Stimulated activated CD8-positive, alpha-beta memory T cell treated with anti-CD3 and anti-CD28 coated beads, Interleukin-15, amount 100 ng/mL, for 1 hour (primary cell): ENCODE measurements around the gene CWC27.

Experiments
- DNase-seq: peaks from one replicate; pipeline ENCODE4 v3.0.0-alpha.2; 2020; ENCODE audit warnings: low read depth

The CWC27 gene

GRCh38 chr5:64978546-64978945 lies 209.8 kb downstream of the CWC27 start:
- no peak for DNase-seq

DNA sequence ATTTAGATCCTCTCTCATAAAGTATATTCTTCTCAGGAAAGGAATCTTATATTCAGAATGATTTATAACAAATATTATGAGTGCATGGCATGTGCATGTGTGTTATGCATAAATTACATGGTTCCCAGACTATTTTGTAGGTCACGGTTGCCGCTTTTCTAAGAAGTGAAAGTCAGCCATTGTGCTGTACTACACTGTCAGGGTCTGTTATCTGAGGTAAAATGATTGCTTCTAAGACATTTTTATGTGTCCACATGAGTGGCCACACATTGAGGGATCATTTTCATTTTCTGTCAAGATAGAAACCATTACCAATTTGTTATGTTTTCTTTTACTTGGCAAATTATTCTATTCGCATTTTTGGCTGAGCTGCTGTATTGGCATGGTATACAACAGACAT lies 210.8 kb downstream of the CWC27 start:
- DNase-seq, result no peak

DNA sequence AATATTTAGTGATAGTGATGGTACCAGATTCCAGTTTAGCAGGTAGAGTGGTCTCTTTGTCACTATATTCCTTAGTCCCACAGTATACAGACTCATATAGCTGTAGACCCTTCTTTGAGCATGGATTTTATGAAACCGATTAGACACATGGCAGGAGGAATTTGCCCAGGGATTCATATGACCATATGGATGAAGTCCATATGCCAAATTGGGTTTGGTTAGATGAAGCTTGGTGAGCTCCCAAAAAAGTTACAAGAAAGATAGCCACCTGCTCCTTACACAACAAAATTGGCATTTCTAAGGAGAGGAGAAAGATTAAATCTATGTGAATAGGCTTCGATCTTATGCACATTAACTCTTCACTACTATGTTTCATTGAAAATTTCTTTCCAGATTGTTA lies 211.4 kb downstream of the CWC27 start:
- DNase-seq, result no peak

DNA sequence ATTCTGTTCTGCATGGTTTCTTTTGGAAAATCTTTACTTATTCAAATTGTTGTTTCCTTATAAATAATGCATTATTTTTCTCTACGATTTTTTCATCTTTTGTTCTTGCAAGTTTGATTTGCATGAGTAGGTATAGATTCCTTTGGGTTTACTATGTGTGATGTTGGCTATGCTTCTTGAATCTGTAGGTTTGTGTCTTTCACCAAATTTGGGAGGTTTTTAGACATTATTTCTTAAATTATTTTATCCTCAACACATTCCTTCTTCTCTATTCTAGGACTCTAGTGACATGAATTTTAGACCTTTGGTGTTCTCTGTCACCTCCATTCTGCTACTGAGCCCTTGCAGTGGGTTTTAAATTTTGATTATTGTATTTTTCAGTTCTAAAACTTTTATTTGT lies 219.0 kb downstream of the CWC27 start:
- DNase-seq, result no peak

DNA sequence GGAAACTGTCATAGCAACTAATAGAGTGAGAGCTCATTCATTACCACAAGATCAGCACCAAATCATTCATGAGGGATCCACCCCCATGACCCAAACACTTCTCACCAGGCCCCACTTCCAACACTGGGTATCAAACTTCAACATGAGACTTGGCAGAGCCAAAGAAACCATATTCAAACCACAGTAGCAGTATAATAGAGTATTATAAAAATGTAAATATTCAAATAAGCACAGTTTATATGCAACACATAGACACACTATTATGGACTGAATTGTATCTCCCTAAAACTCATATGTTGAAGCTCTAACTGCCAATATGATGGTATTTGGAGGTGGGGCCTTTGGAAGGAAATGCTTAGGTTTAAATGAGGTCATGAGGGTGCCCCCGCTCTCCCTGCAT lies 240.5 kb downstream of the CWC27 start:
- no peak for DNase-seq

DNA sequence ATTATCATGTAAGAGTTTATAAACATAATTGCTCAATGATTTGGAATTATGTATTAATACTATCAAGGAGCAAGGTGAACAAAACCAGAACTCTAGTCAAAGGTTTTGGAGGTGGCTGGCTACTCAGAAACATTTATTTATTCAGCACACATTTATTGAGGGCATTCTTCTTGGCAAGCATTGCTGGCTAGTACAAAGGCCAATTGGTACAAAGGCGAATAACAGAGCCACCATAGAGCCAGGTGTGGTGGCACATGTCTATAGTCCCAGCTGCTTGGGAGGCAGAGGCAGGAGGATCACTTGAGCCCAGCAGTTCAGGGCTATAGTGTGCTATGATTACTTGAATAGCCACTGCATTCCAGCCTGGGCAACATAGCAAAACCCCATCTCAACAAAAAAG lies 242.1 kb downstream of the CWC27 start:
- DNase-seq, result no peak

DNA sequence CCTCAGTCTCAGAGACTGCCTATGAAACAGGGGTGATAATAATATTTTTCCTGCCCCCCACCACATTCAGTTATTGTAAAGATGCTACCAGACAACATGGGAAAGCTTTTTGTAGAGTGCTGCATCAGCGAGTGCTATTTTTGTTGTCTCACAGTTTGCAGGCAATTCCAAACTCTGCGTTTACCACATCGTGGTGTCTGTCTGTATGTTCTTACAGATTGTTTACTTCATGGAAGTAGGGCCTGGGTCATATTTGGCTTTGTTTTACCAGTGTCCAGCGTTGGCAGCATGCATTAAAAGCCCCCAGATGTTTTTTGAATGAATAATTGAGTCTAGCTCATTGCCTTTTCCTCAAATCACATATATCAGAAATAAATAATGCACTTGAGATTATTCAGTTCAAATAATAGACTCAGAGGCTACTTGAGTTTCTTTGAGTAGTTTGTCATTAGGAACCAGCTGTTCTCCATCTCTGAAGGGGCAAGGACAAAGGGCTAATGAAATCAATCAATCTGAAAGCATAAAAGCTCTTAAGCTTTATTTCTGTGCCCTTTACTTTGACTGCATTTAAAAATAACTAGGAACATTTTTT lies 243.7 kb downstream of the CWC27 start:
- DNase-seq, result no peak

GRCh38 chr5:65013166-65013565 lies 244.4 kb downstream of the CWC27 start:
- no peak for DNase-seq

DNA sequence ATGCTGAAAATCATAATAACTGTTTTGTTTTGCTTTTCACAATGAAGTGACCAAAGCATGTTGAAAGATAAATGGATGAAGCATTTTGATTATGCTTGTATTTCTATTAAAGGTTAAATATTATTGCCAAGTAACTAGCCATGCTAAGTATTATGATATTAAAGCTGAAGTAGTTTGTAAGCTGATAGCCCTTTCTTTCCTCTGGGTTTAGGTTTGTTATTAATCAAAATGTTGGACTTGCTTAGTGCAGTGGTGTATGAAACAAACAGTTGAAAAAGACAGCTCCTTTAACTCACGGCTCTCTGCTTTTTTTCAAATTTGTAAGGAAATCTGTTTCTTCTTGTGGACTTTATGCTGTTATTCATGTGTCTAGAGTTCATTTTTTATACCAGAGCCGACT lies 246.0 kb downstream of the CWC27 start:
- no peak for DNase-seq

DNA sequence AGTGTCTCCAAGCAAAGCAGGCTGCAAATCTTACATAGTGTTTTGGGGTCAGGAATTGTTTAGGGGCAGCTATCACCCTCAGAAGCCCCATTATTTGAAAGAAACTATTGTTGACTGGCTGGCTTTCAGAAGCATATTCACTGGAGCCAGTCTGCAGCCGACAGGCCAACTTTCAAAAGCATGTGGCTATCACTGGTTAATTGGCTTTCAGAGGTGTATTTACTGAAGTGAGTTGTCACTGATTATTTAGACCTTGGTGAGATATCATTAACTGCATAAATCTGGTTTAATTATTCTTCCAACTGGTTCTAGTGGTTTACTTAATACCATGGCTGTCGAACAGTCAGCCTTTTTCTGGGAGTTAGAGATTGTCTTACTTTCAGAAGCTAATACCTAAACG lies 247.0 kb downstream of the CWC27 start:
- DNase-seq, result no peak

GRCh38 chr5:65017636-65018035 lies 248.9 kb downstream of the CWC27 start:
- DNase-seq, result no peak

- DNase-seq, result no peak
Measured at GRCh38 chr5:65018763-65019162, 250.0 kb downstream of the CWC27 start.

GRCh38 chr5:65020492-65020891 lies 251.8 kb downstream of the CWC27 start:
- DNase-seq, result no peak

GRCh38 chr5:65021527-65022226 lies 252.9 kb downstream of the CWC27 start:
- no peak for DNase-seq

DNA sequence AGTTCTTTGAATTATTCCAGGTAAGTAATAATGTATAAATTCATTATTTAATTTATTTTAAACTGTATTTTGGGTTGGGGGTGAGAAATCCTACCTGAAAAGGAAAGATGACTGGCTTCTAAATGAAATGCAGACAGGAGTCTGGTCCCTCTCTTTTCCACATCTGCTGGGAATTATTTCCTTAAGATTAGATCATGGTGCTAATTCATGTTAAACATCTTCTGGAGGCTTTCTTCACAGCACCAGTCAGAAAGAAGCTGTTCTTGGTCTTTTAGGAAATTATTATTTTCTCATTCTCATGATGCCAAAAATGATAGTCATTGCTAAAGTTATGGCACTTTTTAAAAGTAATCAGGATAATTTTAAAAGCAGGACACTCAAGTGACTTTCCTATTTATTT lies 254.2 kb downstream of the CWC27 start:
- DNase-seq, result no peak

DNA sequence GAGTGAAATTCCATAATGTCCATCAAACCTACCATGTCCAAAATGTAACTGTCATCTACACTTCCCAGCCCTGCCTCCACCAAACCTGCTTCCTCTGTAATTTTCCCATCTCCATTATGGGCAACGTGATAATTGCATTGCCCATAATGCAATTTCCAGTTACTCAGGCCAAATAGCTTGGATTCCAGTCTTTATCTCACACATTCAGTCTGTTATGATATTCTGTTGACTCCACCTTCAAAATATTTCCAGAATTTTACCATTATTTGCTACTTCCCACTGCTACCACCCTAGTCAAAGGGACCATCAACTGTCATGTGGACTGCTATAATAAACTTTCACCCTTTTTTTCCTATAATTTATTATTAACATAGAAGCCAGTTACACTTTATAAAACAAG lies 256.0 kb downstream of the CWC27 start:
- no peak for DNase-seq

- DNase-seq, result no peak
Measured at GRCh38 chr5:65026816-65027548, 258.3 kb downstream of the CWC27 start.

GRCh38 chr5:65029178-65029577 lies 260.4 kb downstream of the CWC27 start:
- DNase-seq, result no peak

- DNase-seq, result no peak
Measured at GRCh38 chr5:65030056-65030455, 261.3 kb downstream of the CWC27 start.

DNA sequence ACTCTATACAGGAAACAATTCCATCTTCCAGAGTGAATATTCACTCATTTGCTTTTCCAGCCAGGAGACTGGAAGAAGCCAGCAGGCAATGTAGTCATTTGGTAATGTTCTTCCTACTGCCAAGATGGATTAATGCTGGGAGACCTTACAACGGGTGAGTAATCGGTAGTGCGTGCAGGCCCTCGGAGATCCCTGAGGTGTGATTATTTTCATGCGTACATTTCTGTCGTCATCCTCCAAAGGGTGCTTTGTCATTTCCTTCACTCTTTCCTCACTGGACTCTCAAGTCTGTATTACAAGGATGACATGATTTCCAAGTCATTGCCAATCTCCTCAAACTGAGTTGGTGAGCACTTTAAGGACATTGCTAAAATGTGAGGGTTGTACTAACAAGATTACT lies 263.5 kb downstream of the CWC27 start:
- no peak for DNase-seq

DNA sequence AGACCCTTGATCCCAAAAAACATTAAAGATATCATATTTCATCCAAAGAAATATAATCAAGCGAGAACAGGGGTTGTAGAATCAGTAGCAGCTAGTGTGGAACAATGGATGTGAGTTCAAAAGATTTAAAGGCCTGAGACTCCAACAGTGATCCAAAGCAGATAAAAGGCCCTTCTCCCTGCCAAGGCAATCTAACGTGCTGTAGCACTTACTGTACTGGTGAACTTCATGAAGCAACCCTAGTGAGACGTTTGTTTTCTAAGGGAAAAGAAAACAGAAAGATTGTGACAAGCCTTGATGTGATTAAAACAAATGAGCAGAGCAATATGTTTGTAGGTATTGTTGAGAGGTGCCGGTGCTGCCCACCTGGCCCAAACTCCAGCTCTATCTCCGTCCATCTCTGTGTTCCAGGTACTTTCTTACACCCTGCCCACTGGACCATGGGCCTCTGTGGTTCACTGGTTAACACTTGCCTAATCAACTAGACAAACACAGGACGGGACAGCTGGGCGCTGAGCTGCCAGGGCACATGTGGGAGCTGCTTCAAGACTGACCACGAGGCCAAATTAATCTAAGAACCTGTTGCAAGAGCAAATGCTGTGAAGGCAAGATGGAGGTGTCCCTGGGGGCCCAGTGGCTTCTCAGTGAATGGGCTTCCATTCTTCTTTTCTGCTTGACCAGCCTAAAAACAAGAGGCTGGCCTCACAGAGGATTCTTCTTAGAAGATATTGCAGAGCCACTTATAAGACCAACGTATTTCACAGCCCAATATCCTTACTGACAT lies 265.5 kb downstream of the CWC27 start:
- no peak for DNase-seq

DNA sequence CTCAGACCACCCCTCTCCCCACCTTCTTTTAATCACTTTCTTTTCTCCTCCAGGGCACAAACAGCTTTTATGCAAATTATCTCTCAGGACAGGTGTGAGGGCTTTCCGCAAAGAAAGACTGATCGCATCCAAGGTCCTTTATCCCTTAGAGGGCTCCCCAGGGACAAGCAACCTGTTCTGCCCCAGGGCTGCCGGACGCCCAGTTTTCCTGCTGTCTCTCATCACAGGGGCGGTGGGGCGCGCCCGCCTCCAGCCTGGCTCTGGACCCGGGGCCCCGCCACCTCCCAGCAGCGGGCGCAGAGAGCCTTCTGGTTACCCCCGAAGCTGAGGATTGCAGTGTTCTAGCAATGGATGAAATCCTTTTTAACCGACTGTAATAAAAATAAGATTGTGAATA lies 266.1 kb downstream of the CWC27 start:
- no peak for DNase-seq
